ENCODE data around the gene EEF1AKMT2. TPM values are rescaled to one million over a fixed set of nuclear protein-coding genes. Genes with fewer than 3 reads are reported as not detected.
A peak's percentile ranks its signal among the peaks of the same experiment; 100 is the strongest.
"Not testable (repeated sequence)": the region's sequence is repeated elsewhere in the genome, so short reads cannot be mapped to it uniquely, and the experiment has no call there.

Gene EEF1AKMT2
- total RNA-seq, 4 donors from 2014 or later: 23.8 to 33.6 (median 26.6) TPM

DNA sequence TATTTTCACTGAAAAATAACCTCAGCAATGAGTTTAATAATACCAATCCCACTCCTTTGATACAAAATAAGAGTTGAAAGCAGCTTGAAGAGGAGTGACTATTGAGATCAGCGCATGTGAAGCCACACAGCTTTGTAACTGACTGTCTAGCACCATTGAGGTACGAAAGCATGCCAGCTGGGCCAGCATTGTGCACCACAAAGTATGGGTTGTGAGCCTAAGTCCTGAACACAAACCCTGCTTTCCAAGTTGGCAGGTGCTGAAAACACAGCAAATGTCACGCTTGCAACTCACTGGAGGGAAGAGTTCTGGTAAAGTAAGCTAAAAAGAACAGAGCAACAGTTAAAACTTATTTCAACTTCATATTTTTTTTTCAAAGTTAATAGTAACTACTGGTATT, 43.5 kb downstream of the EEF1AKMT2 start:
- H3K9me3 ChIP-seq: no peaks in the 10 kb centered on the region
- H3K27me3 ChIP-seq: no peaks in the 10 kb centered on the region
- peak overlapping the region in 1 of 3 donors; percentile 0 for H3K27ac ChIP-seq
- peaks cover 8 to 11% of the 10 kb centered on the region in 2 donors for H3K4me1 ChIP-seq
- TF ChIP-seq POLR2A (IDR thresholded peaks at IDR 0.05): no peak
- TF ChIP-seq, protein P1, sequence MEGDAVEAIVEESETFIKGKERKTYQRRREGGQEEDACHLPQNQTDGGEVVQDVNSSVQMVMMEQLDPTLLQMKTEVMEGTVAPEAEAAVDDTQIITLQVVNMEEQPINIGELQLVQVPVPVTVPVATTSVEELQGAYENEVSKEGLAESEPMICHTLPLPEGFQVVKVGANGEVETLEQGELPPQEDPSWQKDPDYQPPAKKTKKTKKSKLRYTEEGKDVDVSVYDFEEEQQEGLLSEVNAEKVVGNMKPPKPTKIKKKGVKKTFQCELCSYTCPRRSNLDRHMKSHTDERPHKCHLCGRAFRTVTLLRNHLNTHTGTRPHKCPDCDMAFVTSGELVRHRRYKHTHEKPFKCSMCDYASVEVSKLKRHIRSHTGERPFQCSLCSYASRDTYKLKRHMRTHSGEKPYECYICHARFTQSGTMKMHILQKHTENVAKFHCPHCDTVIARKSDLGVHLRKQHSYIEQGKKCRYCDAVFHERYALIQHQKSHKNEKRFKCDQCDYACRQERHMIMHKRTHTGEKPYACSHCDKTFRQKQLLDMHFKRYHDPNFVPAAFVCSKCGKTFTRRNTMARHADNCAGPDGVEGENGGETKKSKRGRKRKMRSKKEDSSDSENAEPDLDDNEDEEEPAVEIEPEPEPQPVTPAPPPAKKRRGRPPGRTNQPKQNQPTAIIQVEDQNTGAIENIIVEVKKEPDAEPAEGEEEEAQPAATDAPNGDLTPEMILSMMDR (IDR thresholded peaks at IDR 0.05): no peak
- H3K4me3 ChIP-seq (replicated peaks in 1 of 3): no peak overlapping the region
- intact Hi-C loops (cut with DNase I): loop anchor here (5.0 kb wide), 1 partner anchor 216 kb away; no protein-coding TSS in a partner anchor
- WGBS, 2 donors: 77 to 79% methylated on average over 3 of the region's 3 CpGs
- no peaks in the 10 kb centered on the region for H3K36me3 ChIP-seq
- DNase-seq: peak in 1 of 2 donors; percentile 47

DNA sequence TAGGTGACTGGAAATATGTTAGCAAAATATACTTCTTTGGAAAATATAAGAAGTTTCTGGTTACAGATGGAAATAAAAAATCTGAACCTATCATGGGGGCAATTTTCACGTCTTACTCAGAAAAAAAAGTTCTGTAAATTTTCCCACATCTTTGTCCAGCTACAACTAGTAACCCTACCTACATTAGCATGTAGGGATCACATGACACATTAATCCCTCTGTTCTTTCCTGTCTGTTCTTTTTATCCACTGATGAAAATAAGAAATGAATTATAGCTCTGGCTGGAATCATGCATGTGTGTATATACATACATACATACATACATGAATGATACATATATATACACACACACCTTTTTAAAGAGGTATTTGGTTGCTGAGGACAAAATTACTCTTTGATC, 43.9 kb downstream of the EEF1AKMT2 start:
- Histone ChIP-seq H3K27me3 (no peaks in the 10 kb centered on the region), H3K9me3 (no peaks in the 10 kb centered on the region), H3K4me3 (replicated peaks in 1 of 3) (no peak overlapping the region), H3K4me1 (peaks cover 8 to 11% of the 10 kb centered on the region in 2 donors), H3K36me3 (no peaks in the 10 kb centered on the region), H3K27ac (no peak overlapping the region)
- TF ChIP-seq POLR2A (IDR thresholded peaks at IDR 0.05): no peak
- TF ChIP-seq, protein P1 (IDR thresholded peaks at IDR 0.05): no peak
- no peak for DNase-seq
- WGBS, 2 donors: 90 to 94% methylated on average over 1 of the region's 1 CpG
- intact Hi-C loops (cut with DNase I): loop anchor here (5.0 kb wide), 1 partner anchor 215 kb away; no protein-coding TSS in a partner anchor

DNA sequence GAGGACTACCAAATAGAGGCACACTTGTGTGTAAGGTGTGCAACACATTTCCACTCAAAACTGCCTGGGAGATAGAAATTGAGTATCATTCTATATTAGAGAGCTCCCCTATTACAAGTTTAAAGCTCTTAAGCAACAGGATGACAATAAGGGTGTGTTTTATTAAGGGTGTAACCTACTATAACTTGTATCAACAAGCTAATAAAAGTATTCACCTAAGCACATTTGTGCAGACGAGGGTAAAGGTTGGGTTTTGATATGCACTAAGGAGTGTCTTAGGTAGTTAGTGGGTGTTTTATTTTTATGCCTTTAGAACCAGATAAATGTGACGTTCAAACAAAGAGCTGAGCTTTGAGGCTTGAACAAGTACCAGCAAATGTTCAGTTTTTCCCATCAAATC, 44.7 kb downstream of the EEF1AKMT2 start:
- H3K4me3 ChIP-seq (replicated peaks in 1 of 3): no peak overlapping the region
- TF ChIP-seq, protein P1 (IDR thresholded peaks at IDR 0.05): no peak
- TF ChIP-seq POLR2A (IDR thresholded peaks at IDR 0.05): no peak
- no peak for DNase-seq
- 86 to 89% methylated on average over 2 of the region's 2 CpGs for WGBS, 2 donors
- H3K9me3 ChIP-seq: no peaks in the 10 kb centered on the region
- H3K4me1 ChIP-seq: peaks cover 11 to 19% of the 10 kb centered on the region in 2 donors
- no peak overlapping the region for H3K27ac ChIP-seq
- H3K36me3 ChIP-seq: no peaks in the 10 kb centered on the region
- no peaks in the 10 kb centered on the region for H3K27me3 ChIP-seq
- intact Hi-C loops (cut with DNase I): loop anchor here (5.0 kb wide), 1 partner anchor 215 kb away; no protein-coding TSS in a partner anchor

DNA sequence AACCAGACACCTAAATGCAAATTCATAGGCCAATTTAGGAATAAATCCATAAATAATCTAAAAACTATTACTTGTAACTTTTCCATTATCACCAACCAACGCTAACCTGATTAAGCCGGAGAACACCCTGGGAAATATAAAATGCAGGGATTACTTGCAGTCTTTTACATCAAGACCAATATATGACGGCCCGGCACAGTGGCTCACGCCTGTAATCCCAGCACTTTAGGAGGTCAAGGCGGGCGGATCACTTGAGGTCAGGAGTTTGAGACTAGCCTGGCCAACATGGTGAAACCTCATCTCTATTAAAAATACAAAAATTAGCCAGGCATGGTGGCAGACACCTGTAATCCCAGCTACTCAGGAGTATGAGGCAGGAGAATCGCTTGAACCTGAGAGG, 45.2 kb downstream of the EEF1AKMT2 start:
- H3K4me1 ChIP-seq: peaks cover 17 to 24% of the 10 kb centered on the region in 2 donors
- H3K9me3 ChIP-seq; H3K27me3 ChIP-seq; H3K4me3 ChIP-seq (replicated peaks in 1 of 3); H3K36me3 ChIP-seq; DNase-seq; H3K27ac ChIP-seq: not testable (repeated sequence)
- 94 to 98% methylated on average over 8 of the region's 8 CpGs for WGBS, 2 donors
- intact Hi-C loops (cut with DNase I): loop anchor here (5.0 kb wide), 1 partner anchor 214 kb away; no protein-coding TSS in a partner anchor

DNA sequence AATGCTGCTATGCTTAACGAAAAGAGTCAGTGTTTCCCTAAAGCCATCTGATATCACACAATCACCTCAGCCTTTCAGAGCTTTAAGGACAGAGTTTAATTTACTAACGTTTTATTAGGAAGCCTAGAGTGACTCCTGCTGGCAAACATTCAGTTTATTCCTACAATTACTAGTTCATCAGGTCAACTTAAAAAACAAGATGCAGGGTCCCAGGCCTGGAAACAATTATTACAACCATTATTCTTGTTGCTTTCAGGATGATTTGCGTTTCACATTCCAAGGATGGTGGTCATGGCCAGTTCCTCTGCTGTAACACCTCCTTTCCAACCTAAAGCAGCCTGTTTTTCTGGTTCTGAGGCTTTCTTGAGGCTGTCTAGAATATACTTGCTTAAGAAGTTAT, 46.0 kb downstream of the EEF1AKMT2 start:
- TF ChIP-seq, protein P1 (IDR thresholded peaks at IDR 0.05): peak in 4 of 6 experiments; percentile 39 to 77 (median 70)
- TF ChIP-seq POLR2A (IDR thresholded peaks at IDR 0.05): no peak
- Histone ChIP-seq H3K27me3 (no peaks in the 10 kb centered on the region), H3K9me3 (no peaks in the 10 kb centered on the region), H3K4me1 (peaks cover 25 to 32% of the 10 kb centered on the region in 2 donors), H3K36me3 (no peaks in the 10 kb centered on the region), H3K4me3 (replicated peaks in 1 of 3) (no peak overlapping the region), H3K27ac (peak overlapping the region; percentile 16 to 85 (median 81))
- DNase-seq: no peak
- intact Hi-C loops (cut with DNase I): loop anchor here (5.0 kb wide), 1 partner anchor 213 kb away; no protein-coding TSS in a partner anchor
- WGBS, 2 donors: 12 to 19% methylated on average over 3 of the region's 3 CpGs
